Lung (tissue), 12 donors: ENCODE results near the gene CEP78. TPM values are rescaled to one million over a fixed set of nuclear protein-coding genes. Genes with fewer than 3 reads are reported as not detected.

Source experiments
- ATAC-seq: fragments of 200-7000 bp; cut with Tn5 transposase; one replicate; pipeline ENCODE4 v1.9.1; 2020; ENCODE audit warnings: moderate number of reproducible peaks; ENCODE audit not compliant: insufficient read depth, low FRiP score
- DNase-seq, 3 donors: peaks; one replicate each; pipeline ENCODE4 v3.0.0-alpha.2; 2013 to 2017
- H3K27ac ChIP-seq, 2 donors: one replicate each; pipeline ENCODE4 v1.5.1; 2013; ENCODE audit warnings: mild to moderate bottlenecking in 2 of 2, moderate library complexity in 2 of 2, control low read depth in 1 of 2, inconsistent platforms in 1 of 2, low read depth in 1 of 2, low read length in 1 of 2
- H3K27me3 ChIP-seq, 3 donors: one replicate each; pipeline ENCODE4 v1.5.1; 2013; ENCODE audit warnings: low read length in 2 of 3; ENCODE audit not compliant: control insufficient read depth in 3 of 3, insufficient read depth in 3 of 3
- H3K36me3 ChIP-seq, 4 donors: one replicate each; pipeline ENCODE4 v1.5.1; 2013; ENCODE audit warnings: low read length in 4 of 4, mild to moderate bottlenecking in 1 of 4, moderate library complexity in 1 of 4; ENCODE audit not compliant: control insufficient read depth in 4 of 4, insufficient read depth in 4 of 4
- H3K4me1 ChIP-seq, 5 donors: one replicate each; pipeline ENCODE4 v1.5.1; 2013; ENCODE audit warnings: low read length in 5 of 5, mild to moderate bottlenecking in 2 of 5, moderate library complexity in 1 of 5; ENCODE audit not compliant: control insufficient read depth in 5 of 5, insufficient read depth in 5 of 5
- H3K4me3 ChIP-seq: one replicate; pipeline ENCODE4 v1.5.1; 2013; ENCODE audit warnings: mild to moderate bottlenecking, control low read depth, moderate library complexity
- H3K9ac ChIP-seq, 2 donors: one replicate each; pipeline ENCODE4 v1.5.1; 2013; ENCODE audit warnings: low read length in 2 of 2, control low read depth in 1 of 2; ENCODE audit not compliant: insufficient read depth in 1 of 2
- H3K9me3 ChIP-seq, 4 donors: one replicate each; pipeline ENCODE4 v1.5.1; 2013; ENCODE audit warnings: low read length in 3 of 4, mild to moderate bottlenecking in 1 of 4, moderate library complexity in 1 of 4; ENCODE audit not compliant: control insufficient read depth in 4 of 4, insufficient read depth in 3 of 4
- WGBS, 2 donors: extraction: QIAGEN DNeasy Blood & Tissue Kit; methylation state at CpG; one replicate each; pipeline ENCODE4 v1.1.7; 2013; 5-methylcytosine and 5-hydroxymethylcytosine counted together
- polyA plus RNA-seq, 2 donors: library from polyadenylated mRNA; stranded (reverse); fragments of 200-250 nt; gene quantifications; one replicate each; pipeline ENCODE4 v1.2.1, GENCODE V29; 2013
- total RNA-seq, 2 donors: library from RNA; depleted of rRNA in 1 of 2; stranded (reverse); fragments of >200 nt in 1 of 2; gene quantifications; one replicate each; pipeline ENCODE4 v1.2.1, GENCODE V29; 2014 to 2021
- TF ChIP-seq, protein P1 (sequence below): IDR thresholded peaks from 2 replicates; pipeline ENCODE4 v1.5.1; 2012; ENCODE audit warnings: mild to moderate bottlenecking; ENCODE audit errors: control extremely low read depth, extremely low read depth
- donor health status: control.
- donor health status: control.
- donor health status: Bipolar disorder and iron deficiency.
- donor health status: healthy.
- donor health status: DM: yes; HTN: yes; CAD: no.

The CEP78 gene
- total and polyA plus RNA-seq, 4 donors = 3.7 to 38.0 (median 11.6) TPM

GRCh38 chr9:78320030-78320693 lies 84.3 kb downstream of the CEP78 start:
- ATAC-seq (no peak), DNase-seq (no peak)
- H3K4me1 ChIP-seq = peaks cover 0 to 3% (median 0%) of the 10 kb centered on the region in 5 donors
- H3K9ac ChIP-seq = no peak overlapping the region
- no peak overlapping the region for H3K27ac ChIP-seq
- no peaks in the 10 kb centered on the region for H3K9me3 ChIP-seq
- no peaks in the 10 kb centered on the region for H3K27me3 ChIP-seq
- no peak overlapping the region for H3K4me3 ChIP-seq
- 72 to 73% methylated on average over 4 of the region's 4 CpGs for WGBS, 2 donors
- H3K36me3 ChIP-seq = peaks cover 0 to 4% (median under 1%) of the 10 kb centered on the region in 4 donors
- TF ChIP-seq, protein P1, sequence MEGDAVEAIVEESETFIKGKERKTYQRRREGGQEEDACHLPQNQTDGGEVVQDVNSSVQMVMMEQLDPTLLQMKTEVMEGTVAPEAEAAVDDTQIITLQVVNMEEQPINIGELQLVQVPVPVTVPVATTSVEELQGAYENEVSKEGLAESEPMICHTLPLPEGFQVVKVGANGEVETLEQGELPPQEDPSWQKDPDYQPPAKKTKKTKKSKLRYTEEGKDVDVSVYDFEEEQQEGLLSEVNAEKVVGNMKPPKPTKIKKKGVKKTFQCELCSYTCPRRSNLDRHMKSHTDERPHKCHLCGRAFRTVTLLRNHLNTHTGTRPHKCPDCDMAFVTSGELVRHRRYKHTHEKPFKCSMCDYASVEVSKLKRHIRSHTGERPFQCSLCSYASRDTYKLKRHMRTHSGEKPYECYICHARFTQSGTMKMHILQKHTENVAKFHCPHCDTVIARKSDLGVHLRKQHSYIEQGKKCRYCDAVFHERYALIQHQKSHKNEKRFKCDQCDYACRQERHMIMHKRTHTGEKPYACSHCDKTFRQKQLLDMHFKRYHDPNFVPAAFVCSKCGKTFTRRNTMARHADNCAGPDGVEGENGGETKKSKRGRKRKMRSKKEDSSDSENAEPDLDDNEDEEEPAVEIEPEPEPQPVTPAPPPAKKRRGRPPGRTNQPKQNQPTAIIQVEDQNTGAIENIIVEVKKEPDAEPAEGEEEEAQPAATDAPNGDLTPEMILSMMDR = no peak

DNA sequence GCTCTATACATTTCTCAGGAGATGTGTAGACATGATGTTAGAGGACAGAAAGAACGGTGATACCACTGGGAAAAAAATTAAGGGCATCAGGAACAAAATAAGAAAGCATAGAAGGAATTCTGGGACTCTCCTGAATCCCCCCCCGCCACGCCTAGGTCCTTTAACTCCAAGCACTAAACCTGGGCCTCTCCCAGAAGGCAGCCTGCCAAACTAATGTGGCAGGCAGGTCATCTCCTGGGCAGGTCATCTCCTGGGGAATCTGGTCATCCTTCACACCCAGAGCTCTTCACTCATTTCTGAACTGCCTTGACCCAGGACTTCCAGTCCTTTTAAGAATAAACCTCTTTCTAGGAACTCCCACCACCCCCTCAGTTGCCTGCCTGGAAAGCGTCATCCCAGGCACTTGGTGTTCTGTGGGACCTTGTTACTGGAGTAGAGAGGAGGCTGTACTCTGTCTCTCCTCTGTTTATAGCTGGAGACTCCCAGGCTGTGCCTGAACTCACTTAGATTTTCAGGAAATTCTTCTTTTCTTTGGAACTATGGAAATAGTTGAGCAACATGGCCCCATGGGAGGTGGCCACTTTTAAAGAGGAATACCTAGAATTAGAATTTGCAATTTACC lies 85.1 kb downstream of the CEP78 start:
- ATAC-seq = no peak
- Histone ChIP-seq H3K27ac (no peak overlapping the region), H3K4me3 (no peak overlapping the region), H3K9me3 (no peaks in the 10 kb centered on the region), H3K4me1 (peaks cover 0 to 9% (median 0%) of the 10 kb centered on the region in 5 donors), H3K36me3 (peaks cover 0 to 4% (median under 1%) of the 10 kb centered on the region in 4 donors), H3K27me3 (no peaks in the 10 kb centered on the region), H3K9ac (no peak overlapping the region)
- TF ChIP-seq, protein P1 = no peak
- WGBS, 2 donors = 95 to 99% methylated on average over 4 of the region's 4 CpGs
- DNase-seq = no peak

GRCh38 chr9:78321505-78321904 lies 85.6 kb downstream of the CEP78 start:
- H3K27ac ChIP-seq = no peak overlapping the region
- no peak overlapping the region for H3K9ac ChIP-seq
- WGBS, 2 donors = 94 to 97% methylated on average over 7 of the region's 7 CpGs
- ATAC-seq (no peak), DNase-seq (no peak)
- TF ChIP-seq, protein P1 = no peak
- peaks cover 0 to 4% (median under 1%) of the 10 kb centered on the region in 4 donors for H3K36me3 ChIP-seq
- peaks cover 0 to 10% (median 0%) of the 10 kb centered on the region in 5 donors for H3K4me1 ChIP-seq
- peaks cover 0 to under 1% (median 0%) of the 10 kb centered on the region in 4 donors for H3K9me3 ChIP-seq
- no peaks in the 10 kb centered on the region for H3K27me3 ChIP-seq
- H3K4me3 ChIP-seq = no peak overlapping the region
